Measurements from ENCODE around the gene CENPX.
"Not testable (repeated sequence)": the region's sequence is repeated elsewhere in the genome, so short reads cannot be mapped to it uniquely, and the experiment has no call there.

The CENPX gene

GRCh38 chr17:82041144-82041814, 18.6 kb upstream of the CENPX start:
- no peak for DNase-seq (ENCODE audit: extremely low read depth in 1 of 2, low read depth in 1 of 2)

GRCh38 chr17:82039695-82040299, 17.1 kb upstream of the CENPX start:
- DNase-seq (ENCODE audit: extremely low read depth in 1 of 2, low read depth in 1 of 2) = no peak

GRCh38 chr17:82038796-82039409, 16.2 kb upstream of the CENPX start:
- DNase-seq (ENCODE audit: extremely low read depth in 1 of 2, low read depth in 1 of 2) = not testable (repeated sequence)

GRCh38 chr17:82037889-82038195, 15.2 kb upstream of the CENPX start:
- DNase-seq (ENCODE audit: extremely low read depth in 1 of 2, low read depth in 1 of 2) = no peak

GRCh38 chr17:82037092-82037888, 14.6 kb upstream of the CENPX start, which contains the start of gene DCXR:
Gene DCXR (minus strand): TSS chr17:82037697. CDS start chr17:82037682, 15 bp downstream.
- DNase-seq (ENCODE audit: extremely low read depth in 1 of 2, low read depth in 1 of 2) = peak; percentile 82 to 90

GRCh38 chr17:82036634-82037091, 14.0 kb upstream of the CENPX start:
- DNase-seq (ENCODE audit: extremely low read depth in 1 of 2, low read depth in 1 of 2) = no peak

- DNase-seq (ENCODE audit: extremely low read depth in 1 of 2, low read depth in 1 of 2) = no peak
These were observed 13.4 kb upstream of the CENPX start for GRCh38 chr17:82035956-82036633.

- DNase-seq (ENCODE audit: extremely low read depth in 1 of 2, low read depth in 1 of 2) = no peak
These were observed 12.8 kb upstream of the CENPX start for GRCh38 chr17:82035488-82035887.

- no peak for DNase-seq (ENCODE audit: extremely low read depth in 1 of 2, low read depth in 1 of 2)
These were observed 11.8 kb upstream of the CENPX start for GRCh38 chr17:82034371-82035011.

- no peak for DNase-seq (ENCODE audit: extremely low read depth in 1 of 2, low read depth in 1 of 2)
These were observed 10.8 kb upstream of the CENPX start for GRCh38 chr17:82033359-82034085.

GRCh38 chr17:82031885-82032627, 9.4 kb upstream of the CENPX start:
- DNase-seq (ENCODE audit: extremely low read depth in 1 of 2, low read depth in 1 of 2) = no peak

GRCh38 chr17:82031303-82031884, 8.7 kb upstream of the CENPX start, which contains the start of gene RAC3:
Gene RAC3 (plus strand): TSS chr17:82031678. CDS start chr17:82031762, 84 bp downstream.
- no peak for DNase-seq (ENCODE audit: extremely low read depth in 1 of 2, low read depth in 1 of 2)

GRCh38 chr17:82030470-82031302, 8.0 kb upstream of the CENPX start:
- peak in 1 of 2 donors; percentile 65 for DNase-seq (ENCODE audit: extremely low read depth in 1 of 2, low read depth in 1 of 2)

- no peak for DNase-seq (ENCODE audit: extremely low read depth in 1 of 2, low read depth in 1 of 2)
These were observed 7.4 kb upstream of the CENPX start for GRCh38 chr17:82029990-82030469.

- DNase-seq (ENCODE audit: extremely low read depth in 1 of 2, low read depth in 1 of 2) = no peak
These were observed 6.7 kb upstream of the CENPX start for GRCh38 chr17:82029391-82029790.

GRCh38 chr17:82028966-82029365, 6.3 kb upstream of the CENPX start:
- DNase-seq (ENCODE audit: extremely low read depth in 1 of 2, low read depth in 1 of 2) = no peak

- no peak for DNase-seq (ENCODE audit: extremely low read depth in 1 of 2, low read depth in 1 of 2)
These were observed 5.6 kb upstream of the CENPX start for GRCh38 chr17:82028246-82028645.
